ENCODE data around the gene ADAMTSL3.

Gene ADAMTSL3

GRCh38 chr15:83848315-83849050 lies 194.6 kb downstream of the ADAMTSL3 start:
- no peak overlapping the region for H3K4me3 ChIP-seq (ENCODE audit: low read depth, low read length)
- TF ChIP-seq CTCF (IDR thresholded peaks at IDR 0.05; ENCODE audit: low read depth, low read length, missing control alignments) = no peak
- no peak for DNase-seq (ENCODE audit: low read depth)

- TF ChIP-seq CTCF (IDR thresholded peaks at IDR 0.05; ENCODE audit: low read depth, low read length, missing control alignments) = no peak
These were observed 196.1 kb downstream of the ADAMTSL3 start for GRCh38 chr15:83850015-83850414.

GRCh38 chr15:83850501-83851245 lies 196.8 kb downstream of the ADAMTSL3 start:
- TF ChIP-seq CTCF (IDR thresholded peaks at IDR 0.05; ENCODE audit: low read depth, low read length, missing control alignments) = no peak
- H3K4me3 ChIP-seq (ENCODE audit: low read depth, low read length) = no peak overlapping the region
- no peak for DNase-seq (ENCODE audit: low read depth)

More at GRCh38 chr15:83850015-83850414, 196.1 kb downstream of the ADAMTSL3 start:
- H3K4me3 ChIP-seq (ENCODE audit: low read depth, low read length) = no peak overlapping the region
- DNase-seq (ENCODE audit: low read depth) = no peak

GRCh38 chr15:83853232-83853631 lies 199.3 kb downstream of the ADAMTSL3 start:
- TF ChIP-seq CTCF (IDR thresholded peaks at IDR 0.05; ENCODE audit: low read depth, low read length, missing control alignments) = no peak
- no peak for DNase-seq (ENCODE audit: low read depth)
- no peak overlapping the region for H3K4me3 ChIP-seq (ENCODE audit: low read depth, low read length)

GRCh38 chr15:83854321-83854720 lies 200.4 kb downstream of the ADAMTSL3 start:
- no peak for DNase-seq (ENCODE audit: low read depth)
- no peak overlapping the region for H3K4me3 ChIP-seq (ENCODE audit: low read depth, low read length)
- no peak for TF ChIP-seq CTCF (IDR thresholded peaks at IDR 0.05; ENCODE audit: low read depth, low read length, missing control alignments)

- no peak for TF ChIP-seq CTCF (IDR thresholded peaks at IDR 0.05; ENCODE audit: low read depth, low read length, missing control alignments)
- H3K4me3 ChIP-seq (ENCODE audit: low read depth, low read length) = no peak overlapping the region
- no peak for DNase-seq (ENCODE audit: low read depth)
These were observed 201.2 kb downstream of the ADAMTSL3 start for GRCh38 chr15:83854950-83855707.

Measured in GM12864 (cell line).